Natural killer cell (primary cell): Measurements from ENCODE around the gene PPT1. TPM values are rescaled to one million over a fixed set of nuclear protein-coding genes. Genes with fewer than 3 reads are reported as not detected.
A peak's percentile ranks its signal among the peaks of the same experiment; 100 is the strongest.

Experiments
- ATAC-seq, 3 donors: fragments of 150-1000 bp in 2 of 3; fragments of 200-7000 bp in 1 of 3; cut with Tn5 transposase; 1 replicate in 1 of 3; 2 replicates in 2 of 3; pipeline ENCODE4 v1.10.0; 2021; ENCODE audit warnings: mild to moderate bottlenecking in 2 of 3, moderate library complexity in 2 of 3
- DNase-seq, 2 donors: peaks; one replicate each; pipeline versions ENCODE4 v3.0.0 to v3.0.0-alpha.2; 2013 to 2021; ENCODE audit warnings: mixed read lengths in 1 of 2
- H3K27ac ChIP-seq: one replicate; pipeline ENCODE4 v1.5.1; 2013; ENCODE audit warnings: mild to moderate bottlenecking, low read length
- H3K27me3 ChIP-seq: one replicate; pipeline ENCODE4 v1.6.1; 2013; ENCODE audit warnings: low read length; ENCODE audit not compliant: control insufficient read depth, insufficient read depth
- H3K36me3 ChIP-seq: one replicate; pipeline ENCODE4 v1.6.1; 2013; ENCODE audit warnings: low read length; ENCODE audit not compliant: control insufficient read depth, insufficient read depth
- H3K4me1 ChIP-seq: one replicate; pipeline ENCODE4 v1.6.1; 2013; ENCODE audit warnings: low read length; ENCODE audit not compliant: control insufficient read depth, insufficient read depth
- H3K4me3 ChIP-seq: one replicate; pipeline ENCODE4 v1.5.1; 2013; ENCODE audit warnings: low read length
- H3K9me3 ChIP-seq: one replicate; pipeline ENCODE4 v1.6.1; 2013; ENCODE audit warnings: low read length; ENCODE audit not compliant: control insufficient read depth, insufficient read depth
- H3K27ac Mint-ChIP-seq, 2 donors: one replicate each; pipeline ENCODE4 v1.8.0; 2022; ENCODE audit warnings: mild to moderate bottlenecking in 2 of 2, mixed read lengths in 2 of 2, moderate library complexity in 1 of 2
- H3K27me3 Mint-ChIP-seq, 2 donors: one replicate each; pipeline ENCODE4 v1.8.0; 2022; ENCODE audit warnings: low read depth in 2 of 2, mixed read lengths in 2 of 2
- H3K36me3 Mint-ChIP-seq: one replicate; pipeline ENCODE4 v1.8.0; 2022; ENCODE audit warnings: mixed read lengths
- H3K4me1 Mint-ChIP-seq, 2 donors: one replicate each; pipeline ENCODE4 v1.8.0; 2022; ENCODE audit warnings: mixed read lengths in 2 of 2
- H3K4me3 Mint-ChIP-seq: one replicate; pipeline ENCODE4 v1.8.0; 2022; ENCODE audit warnings: mild to moderate bottlenecking, moderate library complexity, mixed read lengths
- H3K9me3 Mint-ChIP-seq, 2 donors: one replicate each; pipeline ENCODE4 v1.8.0; 2022; ENCODE audit warnings: mixed read lengths in 2 of 2
- WGBS: methylation state at CpG from one replicate; pipeline ENCODE4 v1.1.7; 2013; ENCODE audit warnings: missing lambda C conversion rate; ENCODE audit not compliant: insufficient coverage; 5-methylcytosine and 5-hydroxymethylcytosine counted together
- intact Hi-C: fragments of 100-400 bp; cut with micrococcal nuclease; formaldehyde crosslinking; loops from one replicate; pipeline ENCODE4 v1.14.2; 2022
- total RNA-seq, 4 donors: library from RNA; stranded (reverse); fragments of 120-200 nt in 1 of 4; gene quantifications; one replicate each; pipeline versions ENCODE4 v1.2.3 to v1.2.4, GENCODE V29; 2013 to 2022
- TF ChIP-seq, protein P1 (sequence below): fragments of 200-600 bp; IDR thresholded peaks from one replicate; pipeline ENCODE4 v1.8.0; 2022; ENCODE audit warnings: antibody characterized with exemption

Gene PPT1
- total RNA-seq, 3 donors from 2014 or later (not counting 1 experiment from before 2014, with no cell fraction given), result 24.9 to 34.5 (median 29.9) TPM

DNA sequence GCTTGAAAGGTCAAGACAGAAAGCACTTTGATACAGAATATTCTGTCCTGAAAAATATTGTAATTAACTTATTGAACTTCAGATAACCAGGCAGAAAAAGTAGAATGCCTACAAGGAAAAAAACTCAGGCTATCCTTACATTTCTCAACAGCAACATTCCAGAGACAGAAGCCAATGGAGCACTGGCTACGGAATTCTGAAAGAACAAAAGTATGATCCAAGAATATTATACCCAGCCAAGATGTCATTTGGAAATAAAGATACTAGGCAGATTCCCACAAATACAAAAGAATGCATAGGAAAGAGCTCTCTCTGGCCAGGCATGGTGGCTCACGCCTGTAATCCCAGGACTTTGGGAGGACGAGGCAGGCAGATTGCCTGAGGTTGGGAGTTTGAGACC, 5.8 kb upstream of the PPT1 start:
- Histone ChIP-seq H3K27me3 (no peaks in the 10 kb centered on the region), H3K4me1 (no peaks in the 10 kb centered on the region), H3K36me3 (no peaks in the 10 kb centered on the region), H3K4me3 (no peak overlapping the region), H3K27ac (no peak overlapping the region), H3K9me3 (peaks cover 3% of the 10 kb centered on the region)
- 97% methylated on average over 3 of the region's 3 CpGs for WGBS
- Mint-ChIP-seq H3K4me1 (no peaks in the 10 kb centered on the region), H3K27me3 (peaks cover 7 to 24% of the 10 kb centered on the region in 2 donors), H3K27ac (no peak overlapping the region), H3K4me3 (no peak overlapping the region), H3K9me3 (no peaks in the 10 kb centered on the region), H3K36me3 (peaks cover 10% of the 10 kb centered on the region)
- intact Hi-C loops, result no loop called here
- TF ChIP-seq, protein P1, sequence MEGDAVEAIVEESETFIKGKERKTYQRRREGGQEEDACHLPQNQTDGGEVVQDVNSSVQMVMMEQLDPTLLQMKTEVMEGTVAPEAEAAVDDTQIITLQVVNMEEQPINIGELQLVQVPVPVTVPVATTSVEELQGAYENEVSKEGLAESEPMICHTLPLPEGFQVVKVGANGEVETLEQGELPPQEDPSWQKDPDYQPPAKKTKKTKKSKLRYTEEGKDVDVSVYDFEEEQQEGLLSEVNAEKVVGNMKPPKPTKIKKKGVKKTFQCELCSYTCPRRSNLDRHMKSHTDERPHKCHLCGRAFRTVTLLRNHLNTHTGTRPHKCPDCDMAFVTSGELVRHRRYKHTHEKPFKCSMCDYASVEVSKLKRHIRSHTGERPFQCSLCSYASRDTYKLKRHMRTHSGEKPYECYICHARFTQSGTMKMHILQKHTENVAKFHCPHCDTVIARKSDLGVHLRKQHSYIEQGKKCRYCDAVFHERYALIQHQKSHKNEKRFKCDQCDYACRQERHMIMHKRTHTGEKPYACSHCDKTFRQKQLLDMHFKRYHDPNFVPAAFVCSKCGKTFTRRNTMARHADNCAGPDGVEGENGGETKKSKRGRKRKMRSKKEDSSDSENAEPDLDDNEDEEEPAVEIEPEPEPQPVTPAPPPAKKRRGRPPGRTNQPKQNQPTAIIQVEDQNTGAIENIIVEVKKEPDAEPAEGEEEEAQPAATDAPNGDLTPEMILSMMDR, result no peak
- ATAC-seq, result no peak
- DNase-seq, result no peak

DNA sequence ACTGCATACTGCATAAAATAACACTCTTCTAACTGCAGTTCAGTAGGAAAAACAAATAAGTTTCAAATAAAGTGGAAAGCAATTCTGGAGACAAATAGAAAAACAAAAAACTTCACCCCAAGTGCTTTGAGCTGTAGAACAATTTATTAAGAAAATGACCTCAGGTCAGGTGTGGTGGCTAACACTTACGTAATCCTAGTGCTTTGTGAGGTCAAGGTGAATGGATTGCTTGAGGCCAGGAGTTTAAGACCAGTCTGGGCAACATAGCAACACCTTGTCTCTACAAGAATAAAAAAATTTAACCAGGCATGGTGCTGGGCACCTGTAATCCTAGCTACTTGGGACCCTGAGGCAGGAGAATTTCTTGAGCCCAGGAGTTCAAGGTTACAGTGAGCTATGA, 5.0 kb upstream of the PPT1 start:
- Histone ChIP-seq H3K9me3 (peaks cover 3% of the 10 kb centered on the region), H3K27me3 (no peaks in the 10 kb centered on the region), H3K27ac (no peak overlapping the region), H3K4me1 (peaks cover 6% of the 10 kb centered on the region), H3K4me3 (no peak overlapping the region), H3K36me3 (no peaks in the 10 kb centered on the region)
- TF ChIP-seq, protein P1, result no peak
- Mint-ChIP-seq H3K36me3 (peaks cover 10% of the 10 kb centered on the region), H3K4me3 (no peak overlapping the region), H3K4me1 (peaks cover 8% of the 10 kb centered on the region in 2 donors), H3K27me3 (peaks cover 4 to 16% of the 10 kb centered on the region in 2 donors), H3K9me3 (no peaks in the 10 kb centered on the region), H3K27ac (no peak overlapping the region)
- ATAC-seq (no peak), DNase-seq (no peak)
- WGBS, result 100% methylated on average over 1 of the region's 1 CpG
- intact Hi-C loops, result no loop called here

DNA sequence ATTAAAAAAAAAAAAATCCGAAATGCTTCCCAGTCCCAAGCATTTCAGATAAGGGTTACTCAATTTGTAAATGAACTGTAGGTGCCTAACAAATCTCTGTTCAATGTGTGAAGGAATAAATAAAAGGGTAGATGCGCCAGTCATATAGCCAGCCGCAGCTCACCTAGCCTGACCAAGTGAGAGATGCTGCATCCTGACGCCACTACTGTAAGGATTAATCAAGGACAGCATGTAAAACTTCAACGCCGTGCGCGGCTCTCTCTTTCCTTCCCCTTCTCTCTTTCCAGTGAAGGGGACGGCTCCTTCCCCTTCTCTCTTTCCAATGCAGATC, 441 bp downstream of the PPT1 start:
- TF ChIP-seq, protein P1, result no peak
- Mint-ChIP-seq H3K36me3 (no peaks in the 10 kb centered on the region), H3K27me3 (peaks cover 0 to 1% of the 10 kb centered on the region in 2 donors), H3K4me1 (peaks cover 19 to 25% of the 10 kb centered on the region in 2 donors), H3K27ac (peak overlapping the region; percentile 86), H3K4me3 (peak overlapping the region; percentile 98), H3K9me3 (no peaks in the 10 kb centered on the region)
- no peak for DNase-seq
- Histone ChIP-seq H3K4me1 (peaks cover 15% of the 10 kb centered on the region), H3K36me3 (peaks cover 6% of the 10 kb centered on the region), H3K4me3 (peak overlapping the region; percentile 59), H3K9me3 (no peaks in the 10 kb centered on the region), H3K27ac (no peak overlapping the region), H3K27me3 (no peaks in the 10 kb centered on the region)
- ATAC-seq, result peak; percentile 40 to 61 (median 49)
- 2% methylated on average over 8 of the region's 9 CpGs for WGBS
- intact Hi-C loops, result no loop called here

DNA sequence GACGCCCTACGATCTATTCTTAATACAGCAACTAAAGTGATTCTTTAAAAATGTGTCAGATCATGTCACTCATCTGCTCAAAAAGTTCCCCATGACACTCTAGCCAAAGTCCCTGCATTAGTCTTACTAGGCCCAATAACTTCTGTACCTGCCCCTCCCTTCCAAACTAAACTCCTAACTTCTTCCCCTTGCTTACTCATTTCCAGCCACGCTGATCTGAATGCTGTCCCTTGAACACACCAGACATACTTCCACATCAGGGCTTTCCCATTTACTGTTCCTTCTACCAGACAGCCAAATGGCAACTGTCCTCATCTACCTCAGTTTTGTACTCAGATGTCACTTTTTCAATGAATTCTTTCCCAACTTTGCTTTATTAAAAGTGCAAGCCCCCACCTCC, 1.2 kb downstream of the PPT1 start:
- Mint-ChIP-seq H3K36me3 (no peaks in the 10 kb centered on the region), H3K27ac (no peak overlapping the region), H3K9me3 (no peaks in the 10 kb centered on the region), H3K4me3 (peak overlapping the region; percentile 22), H3K27me3 (no peaks in the 10 kb centered on the region), H3K4me1 (peaks cover 19 to 25% of the 10 kb centered on the region in 2 donors)
- intact Hi-C loops, result no loop called here
- H3K36me3 ChIP-seq, result peaks cover 10% of the 10 kb centered on the region
- peaks cover 15% of the 10 kb centered on the region for H3K4me1 ChIP-seq
- no peak for ATAC-seq
- WGBS, result 87% methylated on average over 3 of the region's 3 CpGs
- no peak overlapping the region for H3K4me3 ChIP-seq
- H3K27me3 ChIP-seq, result no peaks in the 10 kb centered on the region
- no peaks in the 10 kb centered on the region for H3K9me3 ChIP-seq
- no peak for DNase-seq
- no peak overlapping the region for H3K27ac ChIP-seq
- TF ChIP-seq, protein P1, result no peak
